B cell (primary cell): ENCODE data around the gene TATDN2.

Experiments used
- CTCF ChIP-seq: fragments of 200-600 bp; IDR thresholded peaks from one replicate; pipeline ENCODE4 v1.8.0; 2022; ENCODE audit warnings: antibody characterized with exemption, mild to moderate bottlenecking
- EZH2 ChIP-seq: IDR thresholded peaks from 2 replicates; pipeline ENCODE4 v1.6.1; 2012; ENCODE audit warnings: borderline replicate concordance, low read depth, mild to moderate bottlenecking, moderate library complexity, low read length; ENCODE audit not compliant: insufficient read depth, poor library complexity, severe bottlenecking

DNA sequence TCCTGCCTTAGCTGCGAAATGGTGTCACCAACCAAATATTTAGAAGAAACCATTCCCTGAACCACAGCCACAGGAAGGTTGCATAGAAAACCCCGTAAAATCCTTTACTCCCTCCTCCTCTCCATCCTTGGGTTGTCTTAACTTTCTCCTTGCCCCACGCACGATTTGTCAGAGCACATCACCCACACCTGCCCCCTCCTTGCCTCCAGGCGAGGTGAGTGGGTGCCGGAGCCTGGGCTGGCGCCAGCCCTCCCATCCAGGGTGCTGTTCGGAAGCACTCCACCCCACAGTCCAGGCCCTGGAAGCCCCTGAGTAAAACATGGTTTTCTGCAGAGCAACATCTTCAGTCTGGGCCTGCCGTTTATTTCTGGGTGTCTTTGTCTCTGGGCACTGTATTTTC is 40.8 kb downstream of the TATDN2 start:
- TF ChIP-seq CTCF (no peak), EZH2 (no peak)
